Measurements from ENCODE around the gene TMED5. TPM values are rescaled to one million over a fixed set of nuclear protein-coding genes. Genes with fewer than 3 reads are reported as not detected.
A peak's percentile ranks its signal among the peaks of the same experiment; 100 is the strongest.
"Not testable (repeated sequence)": the region's sequence is repeated elsewhere in the genome, so short reads cannot be mapped to it uniquely, and the experiment has no call there.

The TMED5 gene
- total and polyA plus RNA-seq, 4 donors: 15.1 to 132 (median 56.4) TPM

- Histone ChIP-seq H3K4me1 (ENCODE audit: control insufficient read depth in 5 of 5, insufficient read depth in 5 of 5, low read length in 5 of 5) (peaks cover 0 to 13% (median 10%) of the 10 kb centered on the region in 5 donors), H3K9me3 (ENCODE audit: control insufficient read depth in 4 of 4, insufficient read depth in 3 of 4, low read length in 3 of 4) (no peaks in the 10 kb centered on the region), H3K27ac (ENCODE audit: low read depth in 1 of 2, low read length in 1 of 2) (peak overlapping the region in 1 of 2 donors; percentile 30), H3K36me3 (ENCODE audit: control insufficient read depth in 4 of 4, insufficient read depth in 4 of 4, low read length in 4 of 4) (peaks cover 0 to 13% (median 7%) of the 10 kb centered on the region in 4 donors), H3K4me3 (no peak overlapping the region), H3K27me3 (ENCODE audit: control insufficient read depth in 3 of 3, insufficient read depth in 3 of 3, low read length in 2 of 3) (no peaks in the 10 kb centered on the region), H3K9ac (ENCODE audit: insufficient read depth in 1 of 2, low read length in 2 of 2) (peak overlapping the region in 1 of 2 donors; percentile 99)
- DNase-seq (peak; percentile 19 to 49 (median 40)), ATAC-seq (ENCODE audit: insufficient read depth, low FRiP score) (no peak)
- no peak for TF ChIP-seq CTCF (IDR thresholded peaks at IDR 0.05; ENCODE audit: control extremely low read depth, extremely low read depth)
- WGBS, 2 donors: 36 to 42% methylated on average over 5 of the region's 5 CpGs
Measured at GRCh38 chr1:93178418-93178817, 1.8 kb downstream of the TMED5 start.

- Histone ChIP-seq H3K4me3 (no peak overlapping the region), H3K9ac (ENCODE audit: insufficient read depth in 1 of 2, low read length in 2 of 2) (peak overlapping the region in 1 of 2 donors; percentile 99), H3K27me3 (ENCODE audit: control insufficient read depth in 3 of 3, insufficient read depth in 3 of 3, low read length in 2 of 3) (no peaks in the 10 kb centered on the region), H3K36me3 (ENCODE audit: control insufficient read depth in 4 of 4, insufficient read depth in 4 of 4, low read length in 4 of 4) (peaks cover 0 to 13% (median 7%) of the 10 kb centered on the region in 4 donors), H3K27ac (ENCODE audit: low read depth in 1 of 2, low read length in 1 of 2) (peak overlapping the region in 1 of 2 donors; percentile 30), H3K9me3 (ENCODE audit: control insufficient read depth in 4 of 4, insufficient read depth in 3 of 4, low read length in 3 of 4) (no peaks in the 10 kb centered on the region), H3K4me1 (ENCODE audit: control insufficient read depth in 5 of 5, insufficient read depth in 5 of 5, low read length in 5 of 5) (peaks cover 0 to 13% (median 10%) of the 10 kb centered on the region in 5 donors)
- DNase-seq: peak in 2 of 3 donors; percentile 28 to 40
- TF ChIP-seq CTCF (IDR thresholded peaks at IDR 0.05; ENCODE audit: control extremely low read depth, extremely low read depth): no peak
- ATAC-seq (ENCODE audit: insufficient read depth, low FRiP score): no peak
- WGBS, 2 donors: 39 to 59% methylated on average over 4 of the region's 4 CpGs
Measured at GRCh38 chr1:93177991-93178390, 2.2 kb downstream of the TMED5 start.

- not testable (repeated sequence) for H3K9ac ChIP-seq (ENCODE audit: insufficient read depth in 1 of 2, low read length in 2 of 2); ATAC-seq (ENCODE audit: insufficient read depth, low FRiP score); H3K9me3 ChIP-seq (ENCODE audit: control insufficient read depth in 4 of 4, insufficient read depth in 3 of 4, low read length in 3 of 4); DNase-seq; H3K27me3 ChIP-seq (ENCODE audit: control insufficient read depth in 3 of 3, insufficient read depth in 3 of 3, low read length in 2 of 3); H3K27ac ChIP-seq (ENCODE audit: low read depth in 1 of 2, low read length in 1 of 2); H3K4me3 ChIP-seq
- Histone ChIP-seq H3K36me3 (ENCODE audit: control insufficient read depth in 4 of 4, insufficient read depth in 4 of 4, low read length in 4 of 4) (peaks cover 0 to 11% (median 7%) of the 10 kb centered on the region in 4 donors), H3K4me1 (ENCODE audit: control insufficient read depth in 5 of 5, insufficient read depth in 5 of 5, low read length in 5 of 5) (peaks cover 0 to 13% (median 5%) of the 10 kb centered on the region in 5 donors)
- WGBS, 2 donors: 98% methylated on average over 3 of the region's 3 CpGs
Measured at GRCh38 chr1:93174638-93175037, 5.6 kb downstream of the TMED5 start.

- no peak overlapping the region for H3K9ac ChIP-seq (ENCODE audit: insufficient read depth in 1 of 2, low read length in 2 of 2)
- peaks cover 0 to 7% (median 2%) of the 10 kb centered on the region in 5 donors for H3K4me1 ChIP-seq (ENCODE audit: control insufficient read depth in 5 of 5, insufficient read depth in 5 of 5, low read length in 5 of 5)
- H3K4me3 ChIP-seq: no peak overlapping the region
- no peaks in the 10 kb centered on the region for H3K27me3 ChIP-seq (ENCODE audit: control insufficient read depth in 3 of 3, insufficient read depth in 3 of 3, low read length in 2 of 3)
- TF ChIP-seq CTCF (IDR thresholded peaks at IDR 0.05; ENCODE audit: control extremely low read depth, extremely low read depth): no peak
- ATAC-seq (ENCODE audit: insufficient read depth, low FRiP score) (no peak), DNase-seq (no peak)
- 33 to 67% methylated on average over 1 of the region's 1 CpG for WGBS, 2 donors
- peaks cover 0 to 4% (median 0%) of the 10 kb centered on the region in 4 donors for H3K9me3 ChIP-seq (ENCODE audit: control insufficient read depth in 4 of 4, insufficient read depth in 3 of 4, low read length in 3 of 4)
- no peak overlapping the region for H3K27ac ChIP-seq (ENCODE audit: low read depth in 1 of 2, low read length in 1 of 2)
- peaks cover 0 to 9% (median 7%) of the 10 kb centered on the region in 4 donors for H3K36me3 ChIP-seq (ENCODE audit: control insufficient read depth in 4 of 4, insufficient read depth in 4 of 4, low read length in 4 of 4)
Measured at GRCh38 chr1:93172778-93173177, 7.4 kb downstream of the TMED5 start.
